HL-60 (cell line): ENCODE measurements around the gene CTDP1.

Experiments used
- GABPA ChIP-seq: IDR thresholded peaks from 2 replicates; pipeline ENCODE4 v1.6.1; 2012; ENCODE audit warnings: low read depth
- POLR2AphosphoS5 ChIP-seq: IDR thresholded peaks from 2 replicates; pipeline ENCODE4 v1.6.1; 2012; ENCODE audit warnings: low read depth
- TF ChIP-seq, protein P1 (sequence below): IDR thresholded peaks from one replicate; pipeline ENCODE4 v1.5.1; 2011; ENCODE audit warnings: low read length, control low read depth, inconsistent platforms; ENCODE audit not compliant: insufficient read depth
- TF ChIP-seq, protein P2 (sequence below): IDR thresholded peaks from 2 replicates; pipeline ENCODE4 v1.6.1; 2012; ENCODE audit warnings: low read depth; ENCODE audit not compliant: insufficient replicate concordance

DNA sequence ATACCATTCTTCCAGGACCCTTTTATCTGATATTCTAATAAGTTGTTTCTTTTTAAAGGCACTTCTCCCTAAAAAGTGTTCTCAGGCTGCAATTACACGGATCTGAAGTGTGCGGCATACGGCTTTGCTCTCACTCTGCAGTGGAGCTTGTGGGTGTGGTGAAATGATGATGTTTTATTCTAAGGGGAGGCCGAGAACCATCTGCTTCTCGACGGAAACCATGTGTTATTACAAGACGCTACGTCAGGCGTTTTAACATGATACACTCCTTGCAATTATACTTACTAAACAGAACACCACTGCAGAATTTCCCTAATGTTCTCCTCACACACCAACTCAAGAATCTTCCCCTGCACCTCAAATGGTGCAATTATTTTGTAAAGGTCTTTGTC, 34.9 kb upstream of the CTDP1 start:
- TF ChIP-seq, protein P1, sequence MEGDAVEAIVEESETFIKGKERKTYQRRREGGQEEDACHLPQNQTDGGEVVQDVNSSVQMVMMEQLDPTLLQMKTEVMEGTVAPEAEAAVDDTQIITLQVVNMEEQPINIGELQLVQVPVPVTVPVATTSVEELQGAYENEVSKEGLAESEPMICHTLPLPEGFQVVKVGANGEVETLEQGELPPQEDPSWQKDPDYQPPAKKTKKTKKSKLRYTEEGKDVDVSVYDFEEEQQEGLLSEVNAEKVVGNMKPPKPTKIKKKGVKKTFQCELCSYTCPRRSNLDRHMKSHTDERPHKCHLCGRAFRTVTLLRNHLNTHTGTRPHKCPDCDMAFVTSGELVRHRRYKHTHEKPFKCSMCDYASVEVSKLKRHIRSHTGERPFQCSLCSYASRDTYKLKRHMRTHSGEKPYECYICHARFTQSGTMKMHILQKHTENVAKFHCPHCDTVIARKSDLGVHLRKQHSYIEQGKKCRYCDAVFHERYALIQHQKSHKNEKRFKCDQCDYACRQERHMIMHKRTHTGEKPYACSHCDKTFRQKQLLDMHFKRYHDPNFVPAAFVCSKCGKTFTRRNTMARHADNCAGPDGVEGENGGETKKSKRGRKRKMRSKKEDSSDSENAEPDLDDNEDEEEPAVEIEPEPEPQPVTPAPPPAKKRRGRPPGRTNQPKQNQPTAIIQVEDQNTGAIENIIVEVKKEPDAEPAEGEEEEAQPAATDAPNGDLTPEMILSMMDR: no peak
- TF ChIP-seq POLR2AphosphoS5: no peak
- TF ChIP-seq GABPA: no peak
- TF ChIP-seq, protein P2, sequence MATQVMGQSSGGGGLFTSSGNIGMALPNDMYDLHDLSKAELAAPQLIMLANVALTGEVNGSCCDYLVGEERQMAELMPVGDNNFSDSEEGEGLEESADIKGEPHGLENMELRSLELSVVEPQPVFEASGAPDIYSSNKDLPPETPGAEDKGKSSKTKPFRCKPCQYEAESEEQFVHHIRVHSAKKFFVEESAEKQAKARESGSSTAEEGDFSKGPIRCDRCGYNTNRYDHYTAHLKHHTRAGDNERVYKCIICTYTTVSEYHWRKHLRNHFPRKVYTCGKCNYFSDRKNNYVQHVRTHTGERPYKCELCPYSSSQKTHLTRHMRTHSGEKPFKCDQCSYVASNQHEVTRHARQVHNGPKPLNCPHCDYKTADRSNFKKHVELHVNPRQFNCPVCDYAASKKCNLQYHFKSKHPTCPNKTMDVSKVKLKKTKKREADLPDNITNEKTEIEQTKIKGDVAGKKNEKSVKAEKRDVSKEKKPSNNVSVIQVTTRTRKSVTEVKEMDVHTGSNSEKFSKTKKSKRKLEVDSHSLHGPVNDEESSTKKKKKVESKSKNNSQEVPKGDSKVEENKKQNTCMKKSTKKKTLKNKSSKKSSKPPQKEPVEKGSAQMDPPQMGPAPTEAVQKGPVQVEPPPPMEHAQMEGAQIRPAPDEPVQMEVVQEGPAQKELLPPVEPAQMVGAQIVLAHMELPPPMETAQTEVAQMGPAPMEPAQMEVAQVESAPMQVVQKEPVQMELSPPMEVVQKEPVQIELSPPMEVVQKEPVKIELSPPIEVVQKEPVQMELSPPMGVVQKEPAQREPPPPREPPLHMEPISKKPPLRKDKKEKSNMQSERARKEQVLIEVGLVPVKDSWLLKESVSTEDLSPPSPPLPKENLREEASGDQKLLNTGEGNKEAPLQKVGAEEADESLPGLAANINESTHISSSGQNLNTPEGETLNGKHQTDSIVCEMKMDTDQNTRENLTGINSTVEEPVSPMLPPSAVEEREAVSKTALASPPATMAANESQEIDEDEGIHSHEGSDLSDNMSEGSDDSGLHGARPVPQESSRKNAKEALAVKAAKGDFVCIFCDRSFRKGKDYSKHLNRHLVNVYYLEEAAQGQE: no peak
